Thymus (tissue), 11 donors: Measurements from ENCODE around the gene ZDHHC8. TPM values are rescaled to one million over a fixed set of nuclear protein-coding genes. Genes with fewer than 3 reads are reported as not detected.
A peak's percentile ranks its signal among the peaks of the same experiment; 100 is the strongest.

Experiments
- DNase-seq, 9 donors: peaks; one replicate each; pipeline ENCODE4 v3.0.0-alpha.2; 2013; ENCODE audit warnings: low spot score in 9 of 9, low read depth in 6 of 9, missing footprints in 1 of 9
- H3K27ac ChIP-seq, 2 donors: one replicate each; pipeline ENCODE4 v1.5.1; 2013; ENCODE audit warnings: control low read depth in 1 of 2, low read depth in 1 of 2, low read length in 1 of 2, mild to moderate bottlenecking in 1 of 2, moderate library complexity in 1 of 2
- H3K27me3 ChIP-seq, 2 donors: one replicate each; pipeline ENCODE4 v1.5.1; 2013; ENCODE audit warnings: low read length in 1 of 2; ENCODE audit not compliant: control insufficient read depth in 2 of 2, insufficient read depth in 1 of 2
- H3K36me3 ChIP-seq, 2 donors: one replicate each; pipeline ENCODE4 v1.5.1; 2013; ENCODE audit warnings: low read length in 1 of 2, mild to moderate bottlenecking in 1 of 2, moderate library complexity in 1 of 2; ENCODE audit not compliant: control insufficient read depth in 2 of 2, insufficient read depth in 2 of 2
- H3K4me1 ChIP-seq, 2 donors: one replicate each; pipeline ENCODE4 v1.5.1; 2013; ENCODE audit warnings: low read length in 2 of 2; ENCODE audit not compliant: control insufficient read depth in 2 of 2, insufficient read depth in 2 of 2
- H3K4me3 ChIP-seq, 2 donors: one replicate each; pipeline ENCODE4 v1.5.1; 2013; ENCODE audit warnings: low read length in 2 of 2, control low read depth in 1 of 2, mild to moderate bottlenecking in 1 of 2
- H3K9me3 ChIP-seq, 2 donors: one replicate each; pipeline ENCODE4 v1.5.1; 2013; ENCODE audit warnings: low read length in 1 of 2, mild to moderate bottlenecking in 1 of 2; ENCODE audit not compliant: control insufficient read depth in 2 of 2, insufficient read depth in 1 of 2
- WGBS: extraction: QIAGEN DNeasy Blood & Tissue Kit; methylation state at CpG from one replicate; pipeline ENCODE4 v1.1.7; 2013; 5-methylcytosine and 5-hydroxymethylcytosine counted together
- polyA plus RNA-seq: library from polyadenylated mRNA; stranded (reverse); fragments of 200-250 nt; gene quantifications from one replicate; pipeline ENCODE4 v1.2.3, GENCODE V29; 2013
- total RNA-seq: library from RNA; stranded (reverse); fragments of 120-200 nt; gene quantifications from one replicate; pipeline ENCODE4 v1.2.4, GENCODE V29; 2013
- donor health status: healthy.

ZDHHC8 gene
- total and polyA plus RNA-seq, 2 donors, result 7.2 to 35.1 TPM

DNA sequence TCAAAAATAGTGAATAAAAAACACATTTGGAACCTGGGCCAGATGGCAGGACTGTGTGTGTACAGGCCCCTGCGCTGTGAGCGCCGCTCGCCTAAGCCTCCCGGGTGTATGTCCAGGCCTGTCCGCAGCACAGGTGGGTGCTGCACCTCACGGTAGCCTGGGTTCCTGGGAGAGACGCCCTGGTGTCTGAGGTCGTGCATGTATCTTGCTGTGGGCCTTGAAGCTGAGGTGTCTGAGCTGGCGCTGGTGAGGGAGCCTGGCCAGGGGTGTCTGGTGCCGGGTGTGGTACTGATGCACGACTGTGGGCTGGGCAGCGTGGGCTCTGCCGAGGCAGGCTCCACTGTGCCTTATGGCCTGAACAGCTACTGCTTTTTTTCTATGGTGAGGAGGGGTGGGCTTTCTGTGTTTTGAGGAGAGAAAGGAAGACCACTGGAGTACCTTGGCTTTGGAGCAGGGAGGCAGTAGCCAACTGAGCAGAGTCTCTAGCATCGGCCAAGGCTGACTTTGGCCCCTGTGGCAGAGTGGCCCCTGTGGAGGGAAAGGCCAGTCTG, 4.2 kb upstream of the ZDHHC8 start:
- 95% methylated on average over 15 of the region's 15 CpGs for WGBS
- Histone ChIP-seq H3K36me3 (peaks cover 46 to 52% of the 10 kb centered on the region in 2 donors), H3K27ac (no peak overlapping the region), H3K4me1 (peaks cover 13 to 33% of the 10 kb centered on the region in 2 donors), H3K27me3 (no peaks in the 10 kb centered on the region), H3K4me3 (no peak overlapping the region), H3K9me3 (no peaks in the 10 kb centered on the region)
- DNase-seq, result no peak

DNA sequence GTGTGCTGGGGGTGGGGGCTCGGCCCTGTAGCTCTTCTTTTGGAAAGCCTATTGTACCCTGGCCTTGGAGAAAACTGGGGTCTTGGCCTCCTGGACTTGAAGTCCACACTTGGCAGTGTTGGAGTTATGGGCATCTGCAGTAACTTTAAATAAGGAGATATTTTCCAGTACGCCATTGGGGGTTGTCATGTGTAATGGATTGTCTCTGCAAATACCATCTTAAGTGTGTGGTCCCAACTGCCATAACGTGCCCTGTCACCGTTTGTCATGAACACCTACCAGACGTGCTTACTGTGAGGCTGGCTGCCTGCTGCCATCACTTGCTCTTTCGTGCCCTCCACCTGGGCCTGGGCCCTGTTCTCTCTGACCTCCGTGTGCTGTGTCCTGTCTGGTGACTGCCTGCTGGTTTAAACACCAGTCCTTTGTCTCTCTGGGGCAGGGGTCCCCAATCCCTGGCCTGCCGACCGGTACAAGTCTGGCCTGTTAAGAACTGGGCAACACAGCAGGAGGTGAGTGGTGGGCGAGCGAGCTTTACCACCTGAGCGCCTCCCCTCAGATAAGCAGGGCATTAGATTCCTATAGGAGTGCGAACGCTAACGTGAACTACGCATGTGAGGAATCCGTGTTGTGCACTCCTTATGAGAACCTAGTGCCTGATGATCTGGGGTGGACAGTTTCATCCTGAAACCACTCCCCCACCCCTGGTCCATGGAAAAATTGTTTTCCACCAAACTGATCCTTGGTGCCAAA, 3.6 kb upstream of the ZDHHC8 start:
- Histone ChIP-seq H3K4me1 (peaks cover 18 to 39% of the 10 kb centered on the region in 2 donors), H3K9me3 (no peaks in the 10 kb centered on the region), H3K27me3 (no peaks in the 10 kb centered on the region), H3K27ac (peak overlapping the region in 1 of 2 donors; percentile 88), H3K36me3 (peaks cover 40 to 51% of the 10 kb centered on the region in 2 donors), H3K4me3 (no peak overlapping the region)
- DNase-seq, result no peak
- WGBS, result 97% methylated on average over 17 of the region's 17 CpGs

DNA sequence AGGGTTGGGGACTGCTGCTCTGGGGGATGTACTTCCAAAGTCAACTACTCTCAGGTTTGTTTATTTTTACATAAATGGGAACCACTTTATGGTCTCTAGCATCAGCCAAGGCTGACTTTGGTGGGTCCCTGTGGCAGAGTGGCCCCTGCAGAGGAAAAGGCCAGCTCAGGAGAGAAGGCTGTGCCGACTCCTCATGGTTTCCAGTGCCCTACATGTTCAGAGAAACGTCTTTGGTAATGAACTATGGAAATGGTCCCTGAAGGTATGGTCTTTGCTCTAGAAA, 3.0 kb upstream of the ZDHHC8 start:
- Histone ChIP-seq H3K9me3 (no peaks in the 10 kb centered on the region), H3K4me1 (peaks cover 20 to 39% of the 10 kb centered on the region in 2 donors), H3K4me3 (no peak overlapping the region), H3K27ac (peak overlapping the region in 1 of 2 donors; percentile 88), H3K36me3 (peaks cover 36 to 48% of the 10 kb centered on the region in 2 donors), H3K27me3 (no peaks in the 10 kb centered on the region)
- WGBS, result 85% methylated on average over 2 of the region's 2 CpGs
- no peak for DNase-seq

DNA sequence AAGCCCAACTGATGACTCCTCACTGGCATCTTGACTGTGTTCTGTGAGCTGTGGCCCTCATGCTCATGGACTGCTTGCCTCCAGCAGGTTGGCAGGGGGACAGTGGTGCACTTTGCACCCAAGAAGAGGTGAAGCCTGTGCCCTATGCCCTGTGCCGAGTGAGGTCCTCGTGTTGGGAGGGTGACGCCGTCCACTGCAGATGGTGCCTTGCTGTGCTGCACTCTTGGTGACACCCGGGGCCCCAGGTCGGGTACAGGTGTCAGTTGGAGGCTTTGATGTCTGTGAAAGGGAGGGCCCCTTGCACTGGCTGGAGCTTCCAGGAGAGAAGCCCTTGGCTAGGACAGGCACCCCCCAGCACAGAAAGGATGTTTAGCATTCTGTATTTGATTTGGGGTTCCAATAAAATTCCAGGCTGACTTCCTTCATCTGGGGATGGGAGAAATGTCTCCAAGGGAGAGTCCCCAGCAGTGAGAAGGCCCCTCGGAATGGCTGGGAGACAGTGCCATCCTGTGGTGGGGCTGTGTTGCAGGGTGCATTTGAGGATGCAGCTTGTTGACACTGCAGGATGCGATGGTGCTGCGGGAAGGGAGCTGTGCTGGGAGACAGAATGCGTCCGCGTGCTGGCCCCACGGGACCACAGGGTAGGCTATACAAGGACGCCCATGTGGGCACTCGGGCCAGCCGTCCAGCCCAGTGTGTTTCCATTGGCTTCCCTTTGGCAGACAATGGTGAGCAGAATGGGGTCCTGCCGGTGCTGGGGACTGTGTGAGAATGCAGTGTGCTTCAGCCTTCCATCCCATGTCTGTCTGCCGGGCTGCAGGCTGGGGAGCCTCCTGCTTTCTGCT, 2.5 kb upstream of the ZDHHC8 start:
- 56% methylated on average over 18 of the region's 18 CpGs for WGBS
- no peak overlapping the region for H3K4me3 ChIP-seq
- peak overlapping the region in 1 of 2 donors; percentile 88 for H3K27ac ChIP-seq
- peak in 6 of 9 donors; percentile 66 to 86 (median 68) for DNase-seq
- H3K27me3 ChIP-seq, result no peaks in the 10 kb centered on the region
- H3K4me1 ChIP-seq, result peaks cover 20 to 39% of the 10 kb centered on the region in 2 donors
- no peaks in the 10 kb centered on the region for H3K9me3 ChIP-seq
- H3K36me3 ChIP-seq, result peaks cover 30 to 42% of the 10 kb centered on the region in 2 donors

DNA sequence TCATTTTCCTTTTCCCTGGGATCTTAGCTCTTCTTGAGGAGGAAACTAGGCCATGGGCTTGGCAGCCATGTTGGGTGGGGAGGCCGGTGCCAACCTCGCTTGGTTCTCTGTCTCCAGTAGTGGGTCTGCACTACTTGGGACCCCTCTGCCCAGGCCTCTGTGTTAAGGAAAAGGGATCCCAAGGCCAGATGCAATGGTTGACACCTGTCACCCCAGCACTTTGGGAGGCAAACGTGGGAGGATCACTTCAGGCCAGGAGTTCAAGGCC, 1.9 kb upstream of the ZDHHC8 start:
- H3K27ac ChIP-seq, result peak overlapping the region in 1 of 2 donors; percentile 88

DNA sequence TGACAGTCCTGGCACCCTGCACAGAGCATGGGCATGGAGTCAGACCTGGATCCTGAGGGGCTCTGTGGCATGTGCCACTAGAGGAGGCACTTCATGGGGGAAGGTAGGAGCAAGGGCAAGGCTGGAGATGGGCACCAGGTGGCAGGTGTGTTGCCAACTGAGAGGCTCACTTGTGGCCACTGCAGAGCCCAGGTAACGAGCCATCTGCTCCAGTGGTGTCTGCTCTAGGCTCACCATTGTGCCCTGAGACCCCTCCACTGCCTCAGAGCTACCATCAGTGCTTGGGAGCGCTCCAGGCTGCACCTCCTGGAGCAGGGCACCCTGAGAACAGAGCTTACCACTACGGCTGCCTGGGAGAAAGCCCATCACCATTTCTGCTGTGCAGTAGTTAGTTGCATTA, 1.3 kb upstream of the ZDHHC8 start:
- peak overlapping the region; percentile 76 to 88 for H3K27ac ChIP-seq
- no peaks in the 10 kb centered on the region for H3K9me3 ChIP-seq
- peak in 1 of 9 donors; percentile 51 for DNase-seq
- peaks cover 18 to 31% of the 10 kb centered on the region in 2 donors for H3K36me3 ChIP-seq
- 74% methylated on average over 3 of the region's 3 CpGs for WGBS
- H3K27me3 ChIP-seq, result no peaks in the 10 kb centered on the region
- no peak overlapping the region for H3K4me3 ChIP-seq
- H3K4me1 ChIP-seq, result peaks cover 20 to 39% of the 10 kb centered on the region in 2 donors

More for the DNA sequence above, 1.9 kb upstream of the ZDHHC8 start:
- no peak for DNase-seq
- 92% methylated on average over 3 of the region's 3 CpGs for WGBS
- Histone ChIP-seq H3K36me3 (peaks cover 25 to 38% of the 10 kb centered on the region in 2 donors), H3K9me3 (no peaks in the 10 kb centered on the region), H3K4me3 (no peak overlapping the region), H3K27me3 (no peaks in the 10 kb centered on the region), H3K4me1 (peaks cover 20 to 39% of the 10 kb centered on the region in 2 donors)

DNA sequence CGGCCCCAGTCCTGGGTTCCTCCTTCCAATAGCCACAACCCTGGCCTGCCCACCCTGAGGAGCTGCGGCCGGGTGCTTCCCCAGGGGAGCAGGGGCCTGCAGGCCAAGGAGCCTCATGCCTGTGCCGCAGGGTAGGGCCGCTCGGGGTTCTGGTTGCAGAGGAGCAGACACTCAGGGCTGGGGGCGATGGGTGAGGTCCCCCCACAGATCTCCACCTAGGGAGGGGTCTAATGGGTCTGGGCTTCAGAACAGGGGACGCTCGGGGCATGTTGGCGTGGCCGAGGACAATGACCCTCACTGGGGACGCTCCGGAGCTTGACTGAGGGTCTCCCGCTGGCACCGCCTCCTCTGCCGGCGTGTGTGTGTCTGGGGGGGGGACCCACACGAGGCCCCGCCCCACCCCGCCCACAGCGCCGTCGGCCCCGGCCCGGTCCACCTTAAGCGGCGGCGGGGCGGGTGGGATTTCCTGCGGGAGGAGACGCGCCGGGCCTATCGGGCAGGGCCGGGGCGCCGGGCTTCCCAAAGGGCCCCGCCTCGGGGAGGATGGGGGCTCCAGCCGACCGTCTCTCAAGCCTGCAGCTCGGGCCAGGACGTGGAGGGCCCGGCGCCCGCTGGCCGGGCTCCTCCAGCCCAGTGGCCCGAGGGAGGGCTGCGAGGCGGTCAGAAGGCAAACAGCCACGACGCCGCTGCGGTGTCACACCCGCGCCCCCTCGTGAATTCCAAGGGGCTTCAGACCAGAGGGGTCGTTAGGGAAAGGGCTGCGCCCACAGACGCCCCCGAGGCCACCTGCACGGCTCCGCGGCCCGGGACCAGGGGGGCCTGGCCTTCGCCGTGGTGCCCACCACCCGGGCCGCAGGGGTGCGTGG, 640 bp upstream of the ZDHHC8 start:
- Histone ChIP-seq H3K27me3 (no peaks in the 10 kb centered on the region), H3K27ac (peak overlapping the region; percentile 81 to 88), H3K4me3 (peak overlapping the region; percentile 63 to 75), H3K36me3 (peaks cover 12 to 27% of the 10 kb centered on the region in 2 donors), H3K9me3 (no peaks in the 10 kb centered on the region), H3K4me1 (peaks cover 20 to 41% of the 10 kb centered on the region in 2 donors)
- 8% methylated on average over 70 of the region's 70 CpGs for WGBS
- peak in 6 of 9 donors; percentile 61 to 89 (median 76) for DNase-seq

DNA sequence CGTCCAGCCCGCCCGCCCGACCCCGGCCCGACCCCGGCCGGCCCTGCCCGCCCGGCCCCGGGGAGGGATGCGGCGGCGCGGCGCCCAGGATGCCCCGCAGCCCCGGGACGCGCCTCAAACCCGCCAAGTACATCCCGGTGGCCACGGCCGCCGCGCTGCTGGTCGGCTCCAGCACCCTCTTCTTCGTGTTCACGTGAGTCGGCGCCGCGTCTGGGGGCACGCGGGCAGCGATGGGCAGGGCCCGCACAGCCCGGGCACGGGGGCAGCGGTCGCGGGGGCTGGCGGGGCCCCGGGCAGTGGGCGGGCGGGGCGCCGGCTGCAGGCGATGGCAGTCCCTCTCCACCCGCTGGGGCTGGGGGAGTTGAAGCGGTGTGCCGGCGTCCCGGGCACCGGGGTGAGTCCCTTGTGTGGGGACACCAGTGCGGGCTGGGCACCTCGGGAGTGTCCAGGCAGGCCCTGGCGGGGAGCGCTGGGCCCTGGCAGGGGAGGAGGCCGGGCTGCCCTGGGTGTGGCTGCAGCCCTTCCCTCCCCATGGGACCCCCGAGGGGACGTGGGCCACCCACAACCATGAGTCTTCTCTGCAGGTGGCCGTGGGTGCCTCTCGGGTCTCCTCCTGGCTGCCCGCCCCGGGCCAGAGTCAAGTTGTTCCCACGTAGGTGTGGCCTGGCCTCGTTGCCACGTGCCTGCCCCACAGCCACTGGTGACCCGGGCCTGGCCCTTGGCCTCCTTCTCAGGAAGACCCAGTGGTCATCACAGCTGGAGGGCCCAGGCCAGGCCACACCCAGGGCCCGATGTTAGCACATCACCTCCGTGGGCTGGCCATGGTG, 468 bp downstream of the ZDHHC8 start:
- H3K4me1 ChIP-seq, result peaks cover 20 to 43% of the 10 kb centered on the region in 2 donors
- no peaks in the 10 kb centered on the region for H3K9me3 ChIP-seq
- DNase-seq, result no peak
- H3K27me3 ChIP-seq, result no peaks in the 10 kb centered on the region
- 1% methylated on average over 72 of the region's 72 CpGs for WGBS
- H3K36me3 ChIP-seq, result peaks cover 5 to 18% of the 10 kb centered on the region in 2 donors
- no peak overlapping the region for H3K27ac ChIP-seq
- peak overlapping the region; percentile 54 to 75 for H3K4me3 ChIP-seq
